Motor neuron (in vitro differentiated cells): ENCODE results near the gene THRAP3. TPM values are rescaled to one million over a fixed set of nuclear protein-coding genes. Genes with fewer than 3 reads are reported as not detected.
"Not testable (repeated sequence)": the region's sequence is repeated elsewhere in the genome, so short reads cannot be mapped to it uniquely, and the experiment has no call there.

ENCODE experiments used
- ATAC-seq, 8 experiments: fragments of 200-7000 bp; cut with Tn5 transposase; replicated peaks in 6 of 8; 2 replicates each; pipeline ENCODE4 v1.8.0; 2021; ENCODE audit warnings: mild to moderate bottlenecking in 8 of 8, moderate library complexity in 8 of 8
- H3K27ac ChIP-seq, 2 donors: fragments of 250-450 bp; sonication (Bioruptor Pico); 2 replicates each; pipeline ENCODE4 v1.9.0; 2021; ENCODE audit warnings: antibody characterized with exemption in 2 of 2, mild to moderate bottlenecking in 2 of 2, moderate library complexity in 1 of 2
- H3K4me1 ChIP-seq, 2 donors: fragments of 250-450 bp; sonication (Bioruptor Pico); replicated peaks in 1 of 2; 2 replicates each; pipeline ENCODE4 v1.6.1; 2021; ENCODE audit warnings: antibody characterized with exemption in 2 of 2, mild to moderate bottlenecking in 2 of 2, moderate library complexity in 1 of 2
- H3K4me3 ChIP-seq, 5 donors: fragments of 250-450 bp; sonication (Bioruptor Pico); 2 replicates each; pipeline ENCODE4 v1.9.0; 2021; ENCODE audit warnings: antibody characterized with exemption in 5 of 5, mild to moderate bottlenecking in 5 of 5, moderate library complexity in 4 of 5
- WGBS, 10 experiments: fragments of 450-650 bp; shearing (Covaris generic); methylation state at CpG; one replicate each; pipeline ENCODE4 v1.0.0; 2022; 5-methylcytosine and 5-hydroxymethylcytosine counted together
- in situ Hi-C, 9 experiments: fragments of 400-800 bp; cut with MboI; loops; one replicate each; pipeline ENCODE4 v1.15.0; 2021; ENCODE audit warnings: low sequenced_read_pairs in 9 of 9, low pct_unique_long_range_greater_than_20kb in 2 of 9; ENCODE audit not compliant: unreplicated experiment in 9 of 9
- total RNA-seq, 8 experiments: library from RNA; unstranded; fragments of 300-600 nt; gene quantifications; 2 replicates each; pipeline versions ENCODE4 v1.2.3 to v1.2.4, GENCODE V29; 2022

The THRAP3 gene
- total RNA-seq, 8 experiments from 2014 or later: 72.6 to 139 (median 104) TPM

GRCh38 chr1:36211841-36212240, 12.4 kb upstream of the THRAP3 start:
- in situ Hi-C loops: no loop called here
- Histone ChIP-seq H3K4me3 (no peak overlapping the region), H3K27ac (no peak overlapping the region), H3K4me1 (peaks cover 0 to 8% of the 10 kb centered on the region in 2 donors)
- 29 to 90% (median 66%) methylated on average over 1 to 2 of the region's 2 CpGs; no CpG with 5 or more reads in 4 of the 10 experiments for WGBS, 10 experiments
- ATAC-seq: no peak

GRCh38 chr1:36212782-36213181, 11.5 kb upstream of the THRAP3 start:
- in situ Hi-C loops: no loop called here
- whole genome bisulfite sequencing, 10 experiments: 10 to 89% (median 73%) methylated on average over 1 to 2 of the region's 2 CpGs; no CpG with 5 or more reads in 1 of the 10 experiments
- Histone ChIP-seq H3K27ac (no peak overlapping the region), H3K4me1 (no peaks in the 10 kb centered on the region), H3K4me3 (no peak overlapping the region)
- peak in 2 of 8 experiments; percentile 60 to 67 for ATAC-seq

- in situ Hi-C loops: no loop called here
- 0 to 100% (median 35%) methylated on average over 1 to 2 of the region's 2 CpGs; no CpG with 5 or more reads in 2 of the 10 experiments for WGBS, 10 experiments
- no peak overlapping the region for H3K4me3 ChIP-seq
- peak in 6 of 8 experiments; percentile 39 to 81 (median 58) for ATAC-seq
- no peak overlapping the region for H3K27ac ChIP-seq
- peaks cover 0 to under 1% of the 10 kb centered on the region in 2 donors for H3K4me1 ChIP-seq
Measured at GRCh38 chr1:36217670-36218069, 6.6 kb upstream of the THRAP3 start.

- in situ Hi-C loops: not testable (repeated sequence)
Measured at GRCh38 chr1:36221901-36222300, 2.3 kb upstream of the THRAP3 start.

GRCh38 chr1:36222481-36223380, 1.5 kb upstream of the THRAP3 start:
- no peak for ATAC-seq
- H3K4me1 ChIP-seq: peaks cover 11 to 17% of the 10 kb centered on the region in 2 donors
- peak overlapping the region; percentile 82 to 91 for H3K27ac ChIP-seq
- 58 to 100% (median 82%) methylated on average over 3 to 29 of the region's 33 CpGs for WGBS, 10 experiments
- in situ Hi-C loops: no loop called here
- peak overlapping the region in 4 of 5 donors; percentile 66 to 77 (median 75) for H3K4me3 ChIP-seq

More at GRCh38 chr1:36221901-36222300, 2.3 kb upstream of the THRAP3 start:
- H3K27ac ChIP-seq, H3K4me3 ChIP-seq, ATAC-seq: not testable (repeated sequence)
- WGBS, 10 experiments: 81 to 100% (median 97%) methylated on average over 1 to 7 of the region's 7 CpGs; no CpG with 5 or more reads in 1 of the 10 experiments
- H3K4me1 ChIP-seq: peaks cover 11 to 17% of the 10 kb centered on the region in 2 donors

- WGBS, 10 experiments: 1 to 11% (median 5%) methylated on average over 5 to 16 of the region's 16 CpGs; no CpG with 5 or more reads in 1 of the 10 experiments
- peak overlapping the region; percentile 82 to 91 for H3K27ac ChIP-seq
- H3K4me1 ChIP-seq: peaks cover 11 to 17% of the 10 kb centered on the region in 2 donors
- H3K4me3 ChIP-seq: peak overlapping the region; percentile 66 to 77 (median 73)
- in situ Hi-C loops: no loop called here
- ATAC-seq: peak in 3 of 8 experiments; percentile 2 to 10 (median 2)
Measured at GRCh38 chr1:36223381-36223995, 755 bp upstream of the THRAP3 start.

- 0 to 1% (median 0%) methylated on average over 5 to 19 of the region's 29 CpGs; no CpG with 5 or more reads in 3 of the 10 experiments for WGBS, 10 experiments
- peak overlapping the region; percentile 66 to 77 (median 73) for H3K4me3 ChIP-seq
- H3K4me1 ChIP-seq: peaks cover 11 to 17% of the 10 kb centered on the region in 2 donors
- in situ Hi-C loops: no loop called here
- peak overlapping the region; percentile 92 to 98 for H3K27ac ChIP-seq
- ATAC-seq: peak; percentile 59 to 76 (median 72)
Measured at GRCh38 chr1:36224537-36225282, 467 bp downstream of the THRAP3 start.

GRCh38 chr1:36225283-36225899, 1.1 kb downstream of the THRAP3 start:
- Histone ChIP-seq H3K4me3 (peak overlapping the region; percentile 66 to 77 (median 73)), H3K4me1 (peaks cover 11 to 17% of the 10 kb centered on the region in 2 donors), H3K27ac (peak overlapping the region; percentile 92 to 98)
- no peak for ATAC-seq
- in situ Hi-C loops: no loop called here
- WGBS, 10 experiments: 4 to 79% (median 46%) methylated on average over 3 to 10 of the region's 10 CpGs

GRCh38 chr1:36230279-36230678, 6.0 kb downstream of the THRAP3 start:
- ATAC-seq, H3K4me3 ChIP-seq, H3K4me1 ChIP-seq, in situ Hi-C loops, H3K27ac ChIP-seq: not testable (repeated sequence)
- WGBS, 10 experiments: 91 to 100% (median 100%) methylated on average over 1 to 11 of the region's 12 CpGs; no CpG with 5 or more reads in 3 of the 10 experiments

- no peak overlapping the region for H3K4me3 ChIP-seq
- WGBS, 10 experiments: 0 to 100% (median 100%) methylated on average over 1 of the region's 1 CpG; no CpG with 5 or more reads in 5 of the 10 experiments
- peak in 2 of 8 experiments; percentile 49 to 92 for ATAC-seq
- H3K27ac ChIP-seq: no peak overlapping the region
- H3K4me1 ChIP-seq: no peaks in the 10 kb centered on the region
- in situ Hi-C loops: no loop called here
Measured at GRCh38 chr1:36231191-36231590, 6.9 kb downstream of the THRAP3 start.

GRCh38 chr1:36232212-36233095, 8.2 kb downstream of the THRAP3 start:
- Histone ChIP-seq H3K27ac (no peak overlapping the region), H3K4me1 (no peaks in the 10 kb centered on the region), H3K4me3 (no peak overlapping the region)
- ATAC-seq: peak in 1 of 8 experiments; percentile 21
- WGBS, 10 experiments: 83 to 100% (median 93%) methylated on average over 1 to 10 of the region's 11 CpGs
- in situ Hi-C loops: no loop called here
